NCI-H446 (cell line): Measurements from ENCODE around the gene SIX3.

Source experiments
- DNase-seq, 2 experiments: peaks; one replicate each; lab custom pipeline; 2025; lab: John Stamatoyannopoulos, UW

SIX3 gene

GRCh38 chr2:44957656-44958327, 16.3 kb downstream of the SIX3 start:
- DNase-seq: no peak

- no peak for DNase-seq
These were observed 18.4 kb downstream of the SIX3 start for GRCh38 chr2:44959855-44960254.

- DNase-seq: no peak
These were observed 19.4 kb downstream of the SIX3 start for GRCh38 chr2:44960871-44961270.

- DNase-seq: no peak
These were observed 20.7 kb downstream of the SIX3 start for GRCh38 chr2:44962176-44962695.

GRCh38 chr2:44964752-44965236, 23.3 kb downstream of the SIX3 start:
- DNase-seq: peak in 1 of 2 experiments; percentile 71

- no peak for DNase-seq
These were observed 24.2 kb downstream of the SIX3 start for GRCh38 chr2:44965684-44966083.

- no peak for DNase-seq
These were observed 25.6 kb downstream of the SIX3 start for GRCh38 chr2:44967056-44967455.

GRCh38 chr2:44967727-44968432, 26.4 kb downstream of the SIX3 start:
- no peak for DNase-seq

GRCh38 chr2:44969936-44970335, 28.4 kb downstream of the SIX3 start:
- DNase-seq: no peak

- DNase-seq: no peak
These were observed 29.4 kb downstream of the SIX3 start for GRCh38 chr2:44970846-44971450.

- no peak for DNase-seq
These were observed 31.5 kb downstream of the SIX3 start for GRCh38 chr2:44972771-44973535.

GRCh38 chr2:44974064-44974715, 32.7 kb downstream of the SIX3 start:
- peak in 1 of 2 experiments; percentile 77 for DNase-seq

- DNase-seq: no peak
These were observed 34.3 kb downstream of the SIX3 start for GRCh38 chr2:44975571-44976450.

- no peak for DNase-seq
These were observed 38.1 kb downstream of the SIX3 start for GRCh38 chr2:44979581-44979980.

- DNase-seq: peak in 1 of 2 experiments; percentile 7
These were observed 39.5 kb downstream of the SIX3 start for GRCh38 chr2:44980751-44981713.

GRCh38 chr2:44981714-44982108, 40.2 kb downstream of the SIX3 start:
- peak; percentile 40 to 78 for DNase-seq

GRCh38 chr2:44983836-44984604, 42.5 kb downstream of the SIX3 start:
- no peak for DNase-seq

- no peak for DNase-seq
These were observed 47.7 kb downstream of the SIX3 start for GRCh38 chr2:44989176-44989575.

- DNase-seq: no peak
These were observed 52.9 kb downstream of the SIX3 start for GRCh38 chr2:44994377-44994776.
